Osteoblast (primary cell): ENCODE measurements around the gene SNRNP70. TPM values are rescaled to one million over a fixed set of nuclear protein-coding genes. Genes with fewer than 3 reads are reported as not detected.
"Not testable (repeated sequence)": the region's sequence is repeated elsewhere in the genome, so short reads cannot be mapped to it uniquely, and the experiment has no call there.

Experiments
- DNase-seq: peaks from one replicate; pipeline ENCODE4 v3.0.0; 2011; ENCODE audit warnings: low spot score, mixed read lengths; ENCODE audit not compliant: insufficient read length; ENCODE audit errors: missing footprints
- H2AFZ ChIP-seq: 2 replicates; pipeline ENCODE4 v1.6.0; 2011; ENCODE audit warnings: mild to moderate bottlenecking, low read length
- H3K27ac ChIP-seq: 2 replicates; pipeline ENCODE4 v1.5.1; 2011; ENCODE audit warnings: mild to moderate bottlenecking, low read depth, low read length, moderate library complexity
- H3K27me3 ChIP-seq: 2 replicates; pipeline ENCODE4 v1.6.0; 2012; ENCODE audit warnings: mild to moderate bottlenecking, control low read depth, inconsistent platforms, low read length, moderate library complexity; ENCODE audit not compliant: insufficient read depth
- H3K36me3 ChIP-seq: 2 replicates; pipeline ENCODE4 v1.5.1; 2011; ENCODE audit warnings: mild to moderate bottlenecking, low read length, control low read depth, moderate library complexity; ENCODE audit not compliant: insufficient read depth
- H3K4me1 ChIP-seq: 2 replicates; pipeline ENCODE4 v1.5.1; 2011; ENCODE audit warnings: mild to moderate bottlenecking, low read length, control low read depth, moderate library complexity; ENCODE audit not compliant: insufficient read depth
- H3K4me2 ChIP-seq: 2 replicates; pipeline ENCODE4 v1.6.0; 2011; ENCODE audit warnings: mild to moderate bottlenecking, low read length; ENCODE audit not compliant: insufficient read depth
- H3K4me3 ChIP-seq: fragments of 200-600 bp; sonication (generic); 3 replicates; pipeline ENCODE4 v1.5.1; 2012; ENCODE audit warnings: mild to moderate bottlenecking, low read length, inconsistent platforms; ENCODE audit not compliant: insufficient read depth
- H3K79me2 ChIP-seq: 2 replicates; pipeline ENCODE4 v1.6.0; 2012; ENCODE audit warnings: mild to moderate bottlenecking, low read length, control low read depth, inconsistent platforms; ENCODE audit not compliant: insufficient read depth
- H3K9me3 ChIP-seq: 2 replicates; pipeline ENCODE4 v1.5.1; 2011; ENCODE audit warnings: low read depth, low read length, control low read depth
- H4K20me1 ChIP-seq: 2 replicates; pipeline ENCODE4 v1.6.0; 2012; ENCODE audit warnings: mild to moderate bottlenecking, low read length, control low read depth; ENCODE audit not compliant: insufficient read depth
- total RNA-seq: library from RNA; depleted of rRNA; stranded (reverse); fragments of >200 nt; gene quantifications from 2 replicates; pipeline ENCODE4 v1.2.3, GENCODE V29; 2012
- TF ChIP-seq, protein P1 (sequence below): IDR thresholded peaks from 2 replicates; pipeline ENCODE4 v1.5.1; 2011; ENCODE audit warnings: mild to moderate bottlenecking, low read depth, low read length, moderate library complexity; ENCODE audit errors: extremely low read depth

Gene SNRNP70
- total RNA-seq, 1 donor, result 111 TPM

DNA sequence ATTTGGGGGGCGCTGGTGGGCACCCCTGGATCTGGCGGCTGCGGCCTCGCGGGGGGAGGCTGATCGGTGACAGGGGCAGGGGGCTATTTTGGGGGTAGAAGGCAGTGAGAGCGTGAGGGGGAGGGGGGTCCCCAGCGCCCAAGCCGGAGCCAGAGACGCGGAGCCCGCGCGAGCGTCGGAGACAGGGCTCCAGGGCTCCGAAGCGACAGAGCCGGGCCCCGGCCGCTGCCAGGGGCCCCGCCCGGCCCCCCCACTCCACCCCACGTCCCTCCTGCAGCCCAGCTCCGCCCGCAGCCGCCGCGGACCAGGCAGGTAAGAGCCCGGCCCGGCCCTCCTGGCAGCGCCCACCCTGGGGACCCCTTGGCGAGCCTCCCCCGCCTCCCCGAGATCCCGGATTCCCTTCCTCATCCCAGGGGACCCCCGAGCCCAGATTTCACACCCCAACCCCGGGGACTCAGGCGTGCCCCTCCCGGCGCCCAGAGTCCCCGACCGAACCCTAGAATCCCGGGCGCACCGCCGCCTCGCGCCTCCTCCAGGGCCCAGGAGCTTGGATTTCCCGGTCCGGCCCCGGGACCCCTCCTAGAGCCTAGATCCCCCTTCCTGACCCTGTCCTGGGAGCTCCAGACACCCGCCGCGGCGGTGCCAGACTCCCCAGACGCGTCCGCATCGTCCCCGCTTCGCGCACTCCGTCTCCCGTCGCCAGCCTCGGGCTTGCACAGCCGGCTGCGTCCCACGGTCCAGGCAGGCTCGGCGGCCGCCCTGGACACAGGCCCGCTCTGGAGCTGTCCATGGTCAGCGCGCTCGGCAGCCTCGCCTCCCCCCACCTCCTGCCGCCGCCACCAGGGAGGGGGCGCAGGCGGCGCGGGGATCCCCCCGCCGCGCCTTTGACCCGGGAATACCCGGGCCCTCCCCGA lies 34.4 kb downstream of the SNRNP70 start, which contains the start of gene PPFIA3:
TSS of gene PPFIA3 (plus strand) at position 134 of the 914 bp plus-strand sequence. CDS start 8,330 bp downstream, outside the sequence.
- H4K20me1 ChIP-seq, result no peaks in the 10 kb centered on the region
- H3K27ac ChIP-seq, result peak within 1 kb of the TSS; percentile 78
- H3K79me2 ChIP-seq, result no peaks in the 10 kb centered on the region
- H3K9me3 ChIP-seq, result no peaks in the 10 kb centered on the region
- H3K27me3 ChIP-seq, result peaks cover 11% of the 10 kb centered on the region
- TF ChIP-seq, protein P1, sequence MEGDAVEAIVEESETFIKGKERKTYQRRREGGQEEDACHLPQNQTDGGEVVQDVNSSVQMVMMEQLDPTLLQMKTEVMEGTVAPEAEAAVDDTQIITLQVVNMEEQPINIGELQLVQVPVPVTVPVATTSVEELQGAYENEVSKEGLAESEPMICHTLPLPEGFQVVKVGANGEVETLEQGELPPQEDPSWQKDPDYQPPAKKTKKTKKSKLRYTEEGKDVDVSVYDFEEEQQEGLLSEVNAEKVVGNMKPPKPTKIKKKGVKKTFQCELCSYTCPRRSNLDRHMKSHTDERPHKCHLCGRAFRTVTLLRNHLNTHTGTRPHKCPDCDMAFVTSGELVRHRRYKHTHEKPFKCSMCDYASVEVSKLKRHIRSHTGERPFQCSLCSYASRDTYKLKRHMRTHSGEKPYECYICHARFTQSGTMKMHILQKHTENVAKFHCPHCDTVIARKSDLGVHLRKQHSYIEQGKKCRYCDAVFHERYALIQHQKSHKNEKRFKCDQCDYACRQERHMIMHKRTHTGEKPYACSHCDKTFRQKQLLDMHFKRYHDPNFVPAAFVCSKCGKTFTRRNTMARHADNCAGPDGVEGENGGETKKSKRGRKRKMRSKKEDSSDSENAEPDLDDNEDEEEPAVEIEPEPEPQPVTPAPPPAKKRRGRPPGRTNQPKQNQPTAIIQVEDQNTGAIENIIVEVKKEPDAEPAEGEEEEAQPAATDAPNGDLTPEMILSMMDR, result no peak
- H2AFZ ChIP-seq, result peak within 1 kb of the TSS; percentile 86
- DNase-seq, result peak; percentile 98
- peak within 1 kb of the TSS; percentile 89 for H3K4me2 ChIP-seq
- H3K36me3 ChIP-seq, result no peaks in the 10 kb centered on the region
- peaks cover 10% of the 10 kb centered on the region for H3K4me1 ChIP-seq
- peak within 1 kb of the TSS; percentile 78 for H3K4me3 ChIP-seq

DNA sequence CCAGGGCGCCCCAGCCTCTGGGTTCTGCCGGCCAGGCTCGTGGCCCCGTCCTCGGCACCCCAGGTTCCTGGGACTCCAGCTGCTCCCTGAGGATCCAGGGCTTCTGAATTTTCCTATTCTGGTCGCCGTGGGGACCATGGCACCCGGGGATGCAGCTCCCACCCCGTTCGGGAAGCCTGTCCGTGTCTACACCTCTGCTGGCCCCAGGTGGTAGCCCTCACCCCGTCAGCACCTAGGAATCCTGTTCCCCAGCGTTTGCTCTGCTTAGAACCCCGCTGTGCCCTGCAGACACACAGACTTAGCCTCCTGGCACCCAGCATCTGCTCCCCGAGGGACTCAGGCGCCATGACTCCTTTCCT lies 35.1 kb downstream of the SNRNP70 start:
- H3K4me2 ChIP-seq, result no peak overlapping the region

DNA sequence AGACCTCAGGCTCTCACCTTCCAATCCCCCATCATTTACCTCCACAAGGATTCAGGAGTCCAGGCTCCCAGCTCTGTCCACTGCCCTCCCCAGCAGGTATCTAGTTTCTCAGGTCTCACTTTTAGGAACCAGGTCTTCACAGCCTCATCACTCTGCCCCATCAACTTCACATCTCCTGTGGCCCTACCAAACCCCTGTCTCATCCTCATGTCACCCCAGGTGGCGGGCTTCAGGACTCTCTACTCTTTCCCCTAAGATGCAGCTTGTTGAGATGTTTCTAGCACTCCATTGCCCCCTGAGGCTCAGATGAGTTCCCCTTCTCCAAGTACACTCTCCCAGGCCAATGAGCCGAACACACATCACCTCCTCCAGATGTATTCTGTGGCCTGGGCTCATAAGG lies 35.6 kb downstream of the SNRNP70 start:
- Histone ChIP-seq H3K79me2 (no peaks in the 10 kb centered on the region), H2AFZ (no peak overlapping the region), H3K36me3 (no peaks in the 10 kb centered on the region), H3K27ac (no peak overlapping the region), H3K4me3 (no peak overlapping the region), H3K27me3 (peaks cover 11% of the 10 kb centered on the region), H3K4me1 (peaks cover 10% of the 10 kb centered on the region), H3K4me2 (no peak overlapping the region), H3K9me3 (no peaks in the 10 kb centered on the region), H4K20me1 (no peaks in the 10 kb centered on the region)
- peak; percentile 53 for DNase-seq
- TF ChIP-seq, protein P1, result no peak

More for the DNA sequence above, 35.1 kb downstream of the SNRNP70 start:
- Histone ChIP-seq H3K36me3 (no peaks in the 10 kb centered on the region), H3K79me2 (no peaks in the 10 kb centered on the region), H3K4me3 (no peak overlapping the region), H2AFZ (no peak overlapping the region), H3K4me1 (peaks cover 10% of the 10 kb centered on the region), H3K9me3 (no peaks in the 10 kb centered on the region), H3K27me3 (peaks cover 11% of the 10 kb centered on the region), H3K27ac (no peak overlapping the region), H4K20me1 (no peaks in the 10 kb centered on the region)
- peak; percentile 58 for DNase-seq
- TF ChIP-seq, protein P1, result no peak

DNA sequence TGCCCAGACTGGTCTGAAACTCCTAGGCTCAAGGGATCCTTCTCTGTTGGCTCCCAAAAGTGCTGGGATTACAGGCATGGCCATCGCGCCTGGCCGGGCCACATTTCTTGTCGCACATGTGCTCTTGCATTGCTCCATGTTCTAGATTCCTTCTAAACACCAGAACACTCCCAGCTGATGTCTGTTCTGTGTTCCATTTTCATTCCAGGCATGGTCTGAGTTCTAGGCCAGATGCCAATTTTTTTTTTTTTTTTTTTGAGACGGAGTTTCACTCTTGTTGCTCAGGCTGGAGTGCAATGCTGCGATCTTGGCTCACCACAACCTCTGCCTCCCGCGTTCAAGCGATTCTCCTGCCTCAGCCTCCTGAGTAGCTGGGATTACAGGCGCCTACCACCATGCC lies 36.6 kb downstream of the SNRNP70 start:
- not testable (repeated sequence) for H3K4me2 ChIP-seq, H4K20me1 ChIP-seq, H3K4me3 ChIP-seq, H3K27ac ChIP-seq, H2AFZ ChIP-seq, H3K9me3 ChIP-seq, H3K36me3 ChIP-seq, H3K79me2 ChIP-seq
- Histone ChIP-seq H3K27me3 (peaks cover 11% of the 10 kb centered on the region), H3K4me1 (peaks cover 10% of the 10 kb centered on the region)
- DNase-seq, result peak; percentile 15

DNA sequence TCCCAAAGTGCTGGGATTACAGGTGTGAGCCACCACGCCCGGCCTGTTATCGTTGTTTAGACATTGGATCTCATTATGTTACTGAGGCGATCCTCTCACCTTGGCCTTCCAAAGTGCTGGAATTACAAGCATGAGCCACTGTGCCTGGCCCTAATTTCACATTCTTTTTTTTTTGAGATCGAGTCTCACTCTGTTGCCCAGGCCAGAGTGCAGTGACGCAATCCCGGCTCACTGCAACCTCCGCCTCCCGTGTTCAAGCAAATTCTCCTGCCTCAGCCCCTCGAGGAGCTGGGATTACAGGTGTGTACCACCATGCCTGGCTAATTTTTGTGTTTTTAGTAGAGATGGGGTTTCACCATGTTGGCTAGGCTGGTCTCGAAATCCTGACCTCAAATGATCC lies 38.0 kb downstream of the SNRNP70 start:
- not testable (repeated sequence) for H2AFZ ChIP-seq, DNase-seq, H3K4me3 ChIP-seq, H3K27ac ChIP-seq, H3K9me3 ChIP-seq, H3K36me3 ChIP-seq, H3K4me2 ChIP-seq, H4K20me1 ChIP-seq, H3K79me2 ChIP-seq
- H3K4me1 ChIP-seq, result peaks cover 10% of the 10 kb centered on the region
- peaks cover 11% of the 10 kb centered on the region for H3K27me3 ChIP-seq
